Measurements from ENCODE around the gene CDKL5. TPM values are rescaled to one million over a fixed set of nuclear protein-coding genes. Genes with fewer than 3 reads are reported as not detected.

The CDKL5 gene
- total RNA-seq, 2 experiments from 2014 or later, result 1.1 to 1.5 TPM

DNA sequence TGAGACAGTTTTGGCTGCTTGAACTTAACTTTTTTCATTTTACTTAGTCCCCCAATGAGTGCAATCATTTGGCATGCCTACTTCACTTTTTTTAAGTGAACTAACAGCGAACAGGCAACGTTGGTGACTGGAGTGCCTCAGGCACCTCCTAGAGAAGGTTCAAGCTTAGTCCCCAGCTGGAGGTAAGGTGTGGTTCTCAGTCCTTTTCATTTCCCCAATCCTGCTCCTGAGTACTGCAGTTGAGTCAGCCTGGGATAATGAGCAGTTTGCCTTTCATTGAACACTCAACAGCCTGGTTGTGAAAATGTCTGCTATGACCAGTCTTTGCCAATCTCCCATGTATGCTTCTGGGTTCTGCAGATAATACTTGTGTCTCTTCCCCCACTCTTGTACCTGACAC lies 109.5 kb downstream of the CDKL5 start:
- DNase-seq, result no peak
- POLR2A ChIA-PET, result no interaction called here
- Mint-ChIP-seq H3K36me3 (ENCODE audit: low read depth) (no peaks in the 10 kb centered on the region), H3K4me1 (ENCODE audit: low read depth) (peaks cover 10% of the 10 kb centered on the region), H3K4me3 (no peak overlapping the region), H3K9me3 (no peaks in the 10 kb centered on the region), H3K27ac (no peak overlapping the region), H3K27me3 (no peaks in the 10 kb centered on the region)
- no peak for ATAC-seq
- CTCF ChIA-PET, result no interaction called here
- TF ChIP-seq, protein P1, sequence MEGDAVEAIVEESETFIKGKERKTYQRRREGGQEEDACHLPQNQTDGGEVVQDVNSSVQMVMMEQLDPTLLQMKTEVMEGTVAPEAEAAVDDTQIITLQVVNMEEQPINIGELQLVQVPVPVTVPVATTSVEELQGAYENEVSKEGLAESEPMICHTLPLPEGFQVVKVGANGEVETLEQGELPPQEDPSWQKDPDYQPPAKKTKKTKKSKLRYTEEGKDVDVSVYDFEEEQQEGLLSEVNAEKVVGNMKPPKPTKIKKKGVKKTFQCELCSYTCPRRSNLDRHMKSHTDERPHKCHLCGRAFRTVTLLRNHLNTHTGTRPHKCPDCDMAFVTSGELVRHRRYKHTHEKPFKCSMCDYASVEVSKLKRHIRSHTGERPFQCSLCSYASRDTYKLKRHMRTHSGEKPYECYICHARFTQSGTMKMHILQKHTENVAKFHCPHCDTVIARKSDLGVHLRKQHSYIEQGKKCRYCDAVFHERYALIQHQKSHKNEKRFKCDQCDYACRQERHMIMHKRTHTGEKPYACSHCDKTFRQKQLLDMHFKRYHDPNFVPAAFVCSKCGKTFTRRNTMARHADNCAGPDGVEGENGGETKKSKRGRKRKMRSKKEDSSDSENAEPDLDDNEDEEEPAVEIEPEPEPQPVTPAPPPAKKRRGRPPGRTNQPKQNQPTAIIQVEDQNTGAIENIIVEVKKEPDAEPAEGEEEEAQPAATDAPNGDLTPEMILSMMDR (IDR thresholded peaks at IDR 0.05), result no peak
- intact Hi-C loops (cut with micrococcal nuclease), result no loop called here

DNA sequence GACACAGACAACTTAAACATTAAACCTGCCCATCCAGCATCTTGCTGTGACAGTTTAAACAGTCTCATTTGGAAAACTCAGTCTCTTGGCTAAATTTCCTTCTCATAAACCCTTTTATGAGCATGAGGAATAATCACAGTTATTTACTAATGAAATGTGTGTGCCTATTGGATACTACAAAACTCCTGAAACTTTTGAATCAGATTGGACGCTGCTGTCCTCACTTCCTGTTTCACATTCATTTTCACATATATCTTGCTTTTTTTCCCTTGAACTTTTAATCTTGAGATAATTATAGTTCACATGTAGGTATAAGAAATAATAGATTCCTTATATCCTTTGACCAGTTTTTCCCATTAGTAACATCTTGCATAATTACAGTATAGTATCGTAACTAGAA lies 111.7 kb downstream of the CDKL5 start:
- CTCF ChIA-PET, result no interaction called here

DNA sequence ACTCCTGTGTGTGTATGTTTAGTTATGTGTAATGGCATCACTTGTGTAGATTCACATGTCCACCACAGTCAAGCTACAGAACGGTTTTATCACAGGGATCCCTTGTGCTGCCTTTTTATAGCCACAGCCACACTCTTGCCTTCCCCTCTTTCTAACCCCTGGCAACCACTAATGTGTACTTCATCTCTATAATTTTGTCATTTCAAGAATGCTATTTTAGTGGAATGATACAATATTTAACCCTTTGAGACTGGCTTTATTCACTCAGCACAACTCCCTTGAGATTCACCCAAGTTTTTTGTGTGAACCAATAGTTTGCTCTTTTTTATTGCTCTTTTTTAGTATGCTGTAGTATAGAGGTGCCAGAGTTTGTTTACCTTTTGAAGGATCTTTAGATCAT lies 112.1 kb downstream of the CDKL5 start:
- no peak overlapping the region for H3K27ac Mint-ChIP-seq
- POLR2A ChIA-PET, result no interaction called here
- no peaks in the 10 kb centered on the region for H3K9me3 Mint-ChIP-seq
- TF ChIP-seq, protein P1 (IDR thresholded peaks at IDR 0.05), result no peak
- no peak overlapping the region for H3K4me3 Mint-ChIP-seq
- CTCF ChIA-PET, result no interaction called here
- DNase-seq (no peak), ATAC-seq (no peak)
- H3K4me1 Mint-ChIP-seq (ENCODE audit: low read depth), result peaks cover 10% of the 10 kb centered on the region
- no peaks in the 10 kb centered on the region for H3K27me3 Mint-ChIP-seq
- H3K36me3 Mint-ChIP-seq (ENCODE audit: low read depth), result no peaks in the 10 kb centered on the region
- intact Hi-C loops (cut with micrococcal nuclease), result no loop called here

More for the DNA sequence above, 111.7 kb downstream of the CDKL5 start:
- Mint-ChIP-seq H3K9me3 (no peaks in the 10 kb centered on the region), H3K36me3 (ENCODE audit: low read depth) (no peaks in the 10 kb centered on the region), H3K27me3 (no peaks in the 10 kb centered on the region), H3K4me3 (no peak overlapping the region), H3K27ac (no peak overlapping the region), H3K4me1 (ENCODE audit: low read depth) (peaks cover 10% of the 10 kb centered on the region)
- DNase-seq, result no peak
- intact Hi-C loops (cut with micrococcal nuclease), result no loop called here
- POLR2A ChIA-PET, result no interaction called here
- no peak for ATAC-seq
- TF ChIP-seq, protein P1 (IDR thresholded peaks at IDR 0.05), result no peak

DNA sequence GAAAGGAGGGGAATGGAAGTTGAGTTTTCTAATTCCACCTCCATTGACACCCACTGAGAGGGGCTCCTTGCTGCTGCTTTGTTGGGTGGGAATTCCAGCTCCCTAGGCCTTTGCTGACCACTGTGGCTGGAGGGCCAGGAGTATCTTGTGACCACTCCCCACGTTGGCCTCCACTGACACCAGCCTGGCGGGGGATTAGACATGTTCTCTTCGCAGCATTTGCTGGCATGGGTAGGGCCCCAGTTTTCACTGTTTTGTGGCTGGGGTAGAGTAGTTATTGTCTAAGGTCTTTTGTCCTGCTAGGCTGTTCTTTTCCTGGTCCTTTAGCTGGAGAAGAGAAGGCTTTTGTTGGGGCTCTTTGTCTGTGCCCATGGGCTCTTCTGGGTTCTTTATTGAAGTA lies 116.7 kb downstream of the CDKL5 start:
- Mint-ChIP-seq H3K27me3 (no peaks in the 10 kb centered on the region), H3K4me3 (no peak overlapping the region), H3K4me1 (ENCODE audit: low read depth) (peaks cover 7% of the 10 kb centered on the region), H3K36me3 (ENCODE audit: low read depth) (no peaks in the 10 kb centered on the region), H3K9me3 (no peaks in the 10 kb centered on the region), H3K27ac (no peak overlapping the region)
- ATAC-seq (no peak), DNase-seq (no peak)
- CTCF ChIA-PET, result no interaction called here
- POLR2A ChIA-PET, result no interaction called here
- TF ChIP-seq, protein P1 (IDR thresholded peaks at IDR 0.05), result no peak
- intact Hi-C loops (cut with micrococcal nuclease), result no loop called here

DNA sequence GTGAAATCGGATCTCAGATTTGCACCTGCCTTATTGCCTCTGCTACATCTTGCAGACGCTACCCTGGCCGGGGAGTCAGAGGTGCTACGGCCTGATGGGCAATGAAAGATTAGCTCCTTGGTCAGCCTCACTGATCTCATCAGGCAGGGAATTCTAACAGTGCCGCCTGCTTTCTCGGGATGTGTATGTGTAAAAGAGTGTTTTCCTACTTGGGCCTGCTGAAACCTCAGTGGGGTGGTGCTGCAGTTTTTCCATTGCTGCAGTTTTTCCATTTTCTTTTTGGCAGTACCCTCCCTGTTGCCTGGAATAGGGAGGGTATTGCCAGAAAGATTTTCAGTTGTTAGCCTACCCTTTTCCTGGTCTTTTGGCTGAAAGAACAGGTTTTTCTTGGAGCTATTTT lies 117.5 kb downstream of the CDKL5 start:
- Mint-ChIP-seq H3K4me1 (ENCODE audit: low read depth) (no peaks in the 10 kb centered on the region), H3K9me3 (no peaks in the 10 kb centered on the region), H3K27me3 (no peaks in the 10 kb centered on the region), H3K27ac (no peak overlapping the region), H3K36me3 (ENCODE audit: low read depth) (no peaks in the 10 kb centered on the region), H3K4me3 (no peak overlapping the region)
- no peak for DNase-seq
- TF ChIP-seq, protein P1 (IDR thresholded peaks at IDR 0.05), result no peak
- no peak for ATAC-seq
- CTCF ChIA-PET, result no interaction called here
- intact Hi-C loops (cut with micrococcal nuclease), result no loop called here
- POLR2A ChIA-PET, result interaction anchor here (1.1 kb wide), 1 partner anchor 80 kb away, joined by 3 read pairs; no protein-coding TSS in a partner anchor
